ENCODE measurements around the gene PLAAT4. TPM values are rescaled to one million over a fixed set of nuclear protein-coding genes. Genes with fewer than 3 reads are reported as not detected.
A peak's percentile ranks its signal among the peaks of the same experiment; 100 is the strongest.

The PLAAT4 gene
- total and polyA plus RNA-seq, 2 experiments from 2014 or later: 7.9 to 13.7 TPM

GRCh38 chr11:63490551-63491239, 45.9 kb upstream of the PLAAT4 start, which contains the start of gene PLAAT5:
Gene PLAAT5, minus strand, starts transcription at chr11:63491167. Its CDS starts 133 bp downstream, at chr11:63491034.
- H3K36me3 ChIP-seq (replicated peaks; ENCODE audit: insufficient read depth, low read depth): no peaks in the 10 kb centered on the region
- peak within 1 kb of the TSS; percentile 22 for H3K4me3 ChIP-seq
- peak within 1 kb of the TSS; percentile 36 for H3K27ac ChIP-seq
- H3K79me2 ChIP-seq: no peaks in the 10 kb centered on the region
- peak; percentile 55 for DNase-seq (ENCODE audit: low spot score)
- H3K9me2 ChIP-seq (replicated peaks; ENCODE audit: insufficient read depth): no peaks in the 10 kb centered on the region
- peak within 1 kb of the TSS; percentile 67 for H2AFZ ChIP-seq
- H3K4me2 ChIP-seq: peak within 1 kb of the TSS; percentile 94
- peaks cover 8% of the 10 kb centered on the region for H3K4me1 ChIP-seq (ENCODE audit: insufficient read depth)
- TF ChIP-seq EZH2 (IDR thresholded peaks at IDR 0.05; ENCODE audit: borderline replicate concordance) (no peak), EZH2phosphoT487 (IDR thresholded peaks at IDR 0.05; ENCODE audit: low read depth, severe bottlenecking, unreplicated experiment) (no peak), CTCF (IDR thresholded peaks at IDR 0.05; ENCODE audit: poor library complexity) (no peak)
- H4K20me1 ChIP-seq (ENCODE audit: insufficient read depth, poor library complexity, severe bottlenecking): no peaks in the 10 kb centered on the region
- H3K9me3 ChIP-seq (ENCODE audit: low read depth): peaks cover 3% of the 10 kb centered on the region
- WGBS (ENCODE audit: low lambda C conversion rate, missing lambda C conversion rate): 9% methylated on average over 42 of the region's 60 CpGs
- H3K27me3 ChIP-seq: peaks cover 5% of the 10 kb centered on the region

GRCh38 chr11:63491240-63491587, 45.4 kb upstream of the PLAAT4 start:
- peak overlapping the region; percentile 22 for H3K4me3 ChIP-seq
- H3K9me3 ChIP-seq (ENCODE audit: low read depth): peaks cover 3% of the 10 kb centered on the region
- TF ChIP-seq EZH2 (IDR thresholded peaks at IDR 0.05; ENCODE audit: borderline replicate concordance) (no peak), CTCF (IDR thresholded peaks at IDR 0.05; ENCODE audit: poor library complexity) (no peak)
- H3K4me2 ChIP-seq: peak overlapping the region; percentile 94
- peak overlapping the region; percentile 67 for H2AFZ ChIP-seq
- H3K27ac ChIP-seq: peak overlapping the region; percentile 36
- 5% methylated on average over 9 of the region's 13 CpGs for WGBS (ENCODE audit: low lambda C conversion rate, missing lambda C conversion rate)
- H3K4me1 ChIP-seq (ENCODE audit: insufficient read depth): peaks cover 8% of the 10 kb centered on the region
- peaks cover 5% of the 10 kb centered on the region for H3K27me3 ChIP-seq
- DNase-seq (ENCODE audit: low spot score): no peak
- no peaks in the 10 kb centered on the region for H3K9me2 ChIP-seq (replicated peaks; ENCODE audit: insufficient read depth)
- no peaks in the 10 kb centered on the region for H4K20me1 ChIP-seq (ENCODE audit: insufficient read depth, poor library complexity, severe bottlenecking)
- H3K36me3 ChIP-seq (replicated peaks; ENCODE audit: insufficient read depth, low read depth): no peaks in the 10 kb centered on the region
- no peaks in the 10 kb centered on the region for H3K79me2 ChIP-seq

- TF ChIP-seq CTCF (IDR thresholded peaks at IDR 0.05; ENCODE audit: poor library complexity) (no peak), EZH2phosphoT487 (IDR thresholded peaks at IDR 0.05; ENCODE audit: low read depth, severe bottlenecking, unreplicated experiment) (no peak), EZH2 (IDR thresholded peaks at IDR 0.05; ENCODE audit: borderline replicate concordance) (no peak)
- peak overlapping the region; percentile 22 for H3K4me3 ChIP-seq
- no peaks in the 10 kb centered on the region for H3K79me2 ChIP-seq
- 26% methylated on average over 11 of the region's 11 CpGs for WGBS (ENCODE audit: low lambda C conversion rate, missing lambda C conversion rate)
- H3K9me3 ChIP-seq (ENCODE audit: low read depth): peaks cover 3% of the 10 kb centered on the region
- H4K20me1 ChIP-seq (ENCODE audit: insufficient read depth, poor library complexity, severe bottlenecking): no peaks in the 10 kb centered on the region
- H3K4me1 ChIP-seq (ENCODE audit: insufficient read depth): peaks cover 8% of the 10 kb centered on the region
- DNase-seq (ENCODE audit: low spot score): peak; percentile 42
- peak overlapping the region; percentile 36 for H3K27ac ChIP-seq
- H2AFZ ChIP-seq: peak overlapping the region; percentile 67
- no peaks in the 10 kb centered on the region for H3K36me3 ChIP-seq (replicated peaks; ENCODE audit: insufficient read depth, low read depth)
- H3K27me3 ChIP-seq: peaks cover 5% of the 10 kb centered on the region
- peak overlapping the region; percentile 94 for H3K4me2 ChIP-seq
- no peaks in the 10 kb centered on the region for H3K9me2 ChIP-seq (replicated peaks; ENCODE audit: insufficient read depth)
These were observed 44.8 kb upstream of the PLAAT4 start for GRCh38 chr11:63491636-63492372.

All from hepatocyte (in vitro differentiated cells).